Frontal cortex (tissue), 4 donors: ENCODE measurements around the gene U2SURP. TPM values are rescaled to one million over a fixed set of nuclear protein-coding genes. Genes with fewer than 3 reads are reported as not detected.
"Not testable (repeated sequence)": the region's sequence is repeated elsewhere in the genome, so short reads cannot be mapped to it uniquely, and the experiment has no call there.

ENCODE experiments used
- DNase-seq, 2 donors: peaks; one replicate each; pipeline ENCODE4 v3.0.0; 2012; ENCODE audit warnings: low spot score in 2 of 2
- FAIRE-seq: peaks from 2 replicates; lab custom pipeline; 2012; peaks lifted over from hg19 to GRCh38; lab: Jason Lieb, UNC
- total RNA-seq: library from RNA; depleted of rRNA; stranded (reverse); fragments of >200 nt; gene quantifications from one replicate; pipeline ENCODE4 v1.2.3, GENCODE V29; 2014
- donor health status: control.
- donor health status: control.
- donor health status: control.

The U2SURP gene
- total RNA-seq, 1 donor from 2014 or later, result 107 TPM

DNA sequence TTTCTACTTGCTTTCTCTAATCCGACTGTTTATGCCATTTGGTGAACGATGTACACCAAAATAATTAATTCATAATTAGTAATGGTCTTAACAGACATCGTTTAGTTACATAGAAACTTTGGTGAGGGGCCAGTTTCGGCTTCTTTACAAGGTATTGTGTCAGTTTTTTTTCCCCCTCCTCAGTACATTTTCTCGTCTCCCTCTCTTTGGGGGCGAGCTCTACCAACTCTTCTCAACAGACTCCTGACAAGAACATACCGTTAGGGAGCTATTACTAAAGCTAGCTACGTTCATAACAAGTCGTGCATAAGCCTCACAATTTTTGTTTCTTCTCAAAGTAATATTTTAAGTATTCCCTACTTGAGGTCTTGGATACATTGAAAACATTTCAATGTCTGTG is 1.4 kb downstream of the U2SURP start:
- no peak for DNase-seq
- no peak for FAIRE-seq

GRCh38 chr3:143004823-143005222 is 3.5 kb downstream of the U2SURP start:
- FAIRE-seq, result no peak
- no peak for DNase-seq

DNA sequence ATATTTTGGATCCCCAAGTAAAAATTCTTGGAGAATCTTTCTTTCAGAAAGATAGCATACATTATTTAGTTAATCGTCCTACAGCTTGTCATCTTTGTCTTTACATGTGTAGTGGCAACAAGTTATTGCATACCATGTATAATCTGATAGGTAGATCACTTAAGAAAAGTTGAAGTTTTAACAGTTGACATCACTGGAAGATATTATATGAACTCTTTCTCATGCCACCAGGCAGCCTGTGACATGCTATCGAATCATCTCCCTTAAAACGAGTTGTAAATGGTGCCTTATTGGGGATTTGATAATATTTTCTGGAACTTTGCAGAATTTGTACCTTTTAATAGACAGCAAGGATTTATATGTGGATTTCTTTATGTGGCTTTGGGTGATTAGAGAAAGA is 8.7 kb downstream of the U2SURP start:
- no peak for FAIRE-seq

GRCh38 chr3:143011705-143012104 is 10.3 kb downstream of the U2SURP start:
- no peak for FAIRE-seq

More for the DNA sequence above, 8.7 kb downstream of the U2SURP start:
- DNase-seq, result no peak

DNA sequence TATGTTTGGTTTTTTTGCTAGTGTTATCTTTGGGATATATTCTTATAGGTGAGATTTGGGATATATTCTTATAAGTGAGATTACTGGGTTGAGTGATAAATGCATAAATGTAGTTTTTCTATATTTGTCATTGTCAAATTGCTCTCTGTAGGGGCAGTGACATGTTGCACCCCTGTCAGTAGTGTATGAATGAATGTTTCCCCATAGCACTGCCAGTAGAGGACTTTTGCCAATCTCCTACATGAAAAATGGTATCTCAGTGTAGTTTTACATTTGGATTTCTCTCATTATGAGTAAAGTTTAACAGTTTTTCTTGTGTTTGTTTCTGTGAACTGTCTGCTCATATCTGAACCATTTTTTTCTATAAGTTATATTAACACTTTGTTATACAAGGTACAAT is 13.6 kb downstream of the U2SURP start:
- FAIRE-seq, result no peak

More at GRCh38 chr3:143011705-143012104, 10.3 kb downstream of the U2SURP start:
- DNase-seq, result no peak

GRCh38 chr3:143016321-143016972 is 15.1 kb downstream of the U2SURP start:
- peak; percentile 85 for FAIRE-seq
- DNase-seq, result no peak

More for the DNA sequence above, 13.6 kb downstream of the U2SURP start:
- no peak for DNase-seq

DNA sequence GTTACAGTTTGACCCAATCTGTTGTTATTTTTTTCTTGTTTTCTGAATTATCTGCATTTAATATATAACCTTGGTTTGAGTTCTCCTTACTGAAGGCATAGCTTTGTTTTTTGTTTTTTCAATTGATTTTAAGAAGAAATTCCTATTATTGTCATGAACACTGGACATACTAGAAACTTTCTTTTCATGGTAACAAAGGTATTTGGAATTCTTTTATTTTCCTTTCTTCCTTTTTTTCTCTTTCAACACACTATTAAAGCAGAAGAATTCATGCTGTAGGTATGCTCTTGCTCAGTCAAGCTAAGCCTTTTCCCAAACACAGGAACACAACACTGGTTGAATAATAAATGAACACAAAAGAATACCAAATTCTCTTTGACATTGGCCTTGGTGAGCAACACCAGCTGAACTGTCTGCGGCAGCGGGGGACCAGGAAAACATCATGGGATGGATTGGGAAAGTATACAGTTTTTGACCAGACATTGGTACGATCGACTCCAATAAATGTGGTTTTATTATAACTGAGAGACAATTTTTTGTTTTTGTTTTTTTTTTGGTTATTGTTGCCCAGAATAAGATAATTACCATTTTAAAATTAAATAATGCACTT is 23.1 kb downstream of the U2SURP start:
- no peak for FAIRE-seq
- no peak for DNase-seq

GRCh38 chr3:143031327-143031726 is 30.0 kb downstream of the U2SURP start:
- DNase-seq, result no peak
- no peak for FAIRE-seq

GRCh38 chr3:143031796-143032387 is 30.5 kb downstream of the U2SURP start:
- not testable (repeated sequence) for FAIRE-seq, DNase-seq

- FAIRE-seq, result no peak
- DNase-seq, result no peak
Measured at GRCh38 chr3:143035466-143036211, 34.3 kb downstream of the U2SURP start.

GRCh38 chr3:143036557-143036956 is 35.2 kb downstream of the U2SURP start:
- FAIRE-seq (no peak), DNase-seq (no peak)

DNA sequence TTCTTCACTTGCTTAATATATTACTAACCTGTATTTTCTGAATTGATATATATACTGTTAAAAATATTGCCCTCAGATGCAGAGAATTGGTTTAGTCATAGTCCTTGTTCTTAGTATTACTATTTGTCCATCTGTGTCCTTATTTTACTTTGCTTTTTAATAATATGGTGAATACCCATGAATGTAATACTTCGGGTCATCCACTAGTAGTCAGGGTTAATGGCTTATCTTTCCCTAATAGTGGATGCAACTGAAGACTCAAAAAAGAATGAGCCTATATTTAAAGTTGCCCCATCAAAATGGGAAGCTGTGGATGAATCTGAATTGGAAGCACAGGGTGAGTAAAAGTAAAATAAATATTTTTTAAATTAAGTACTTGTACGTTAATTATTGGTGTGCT is 36.5 kb downstream of the U2SURP start:
- FAIRE-seq (no peak), DNase-seq (no peak)

GRCh38 chr3:143040261-143040879 is 39.0 kb downstream of the U2SURP start:
- FAIRE-seq, result peak; percentile 8
- DNase-seq, result no peak

DNA sequence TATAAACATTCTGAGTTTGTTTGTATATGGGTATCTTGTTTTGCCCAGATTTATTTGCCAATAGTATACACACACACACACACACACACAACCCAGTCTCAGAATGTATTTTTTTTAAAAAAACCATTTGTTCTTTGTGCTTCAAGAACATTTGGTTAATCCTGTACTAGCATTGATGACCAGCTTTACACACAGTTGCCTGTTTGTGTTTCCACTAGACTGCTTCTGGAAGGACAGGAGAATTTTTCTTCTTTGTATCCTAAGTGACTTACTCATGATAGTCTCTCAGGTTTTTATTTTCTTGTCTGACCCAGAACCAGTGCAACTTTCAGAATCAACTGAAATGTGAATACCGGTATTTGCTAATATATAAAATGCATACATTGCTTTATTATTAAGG is 40.5 kb downstream of the U2SURP start:
- no peak for DNase-seq
- no peak for FAIRE-seq

- FAIRE-seq, result no peak
- DNase-seq, result no peak
Measured at GRCh38 chr3:143045639-143046038, 44.3 kb downstream of the U2SURP start.

GRCh38 chr3:143046075-143046474 is 44.7 kb downstream of the U2SURP start:
- FAIRE-seq, result peak; percentile 50
- not testable (repeated sequence) for DNase-seq

DNA sequence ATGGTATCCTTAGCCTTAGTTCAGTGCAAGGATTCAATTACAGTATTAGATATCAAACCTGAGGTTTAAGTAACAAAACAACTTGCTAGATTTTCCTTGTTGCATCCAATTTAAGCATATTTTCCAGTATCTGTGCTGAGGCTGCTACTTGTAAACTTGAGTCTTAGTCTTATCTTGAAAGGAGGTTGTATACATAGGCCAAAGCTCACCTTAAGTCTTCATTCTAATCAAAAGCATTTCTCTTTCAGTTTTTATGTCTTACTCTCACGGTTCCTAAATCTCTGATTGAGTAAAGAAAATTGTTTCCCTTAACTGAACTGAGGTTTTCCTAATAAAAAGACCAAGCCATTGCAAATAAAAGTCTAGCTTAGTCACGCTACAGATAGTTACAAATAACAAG is 52.6 kb downstream of the U2SURP start:
- FAIRE-seq (no peak), DNase-seq (no peak)

DNA sequence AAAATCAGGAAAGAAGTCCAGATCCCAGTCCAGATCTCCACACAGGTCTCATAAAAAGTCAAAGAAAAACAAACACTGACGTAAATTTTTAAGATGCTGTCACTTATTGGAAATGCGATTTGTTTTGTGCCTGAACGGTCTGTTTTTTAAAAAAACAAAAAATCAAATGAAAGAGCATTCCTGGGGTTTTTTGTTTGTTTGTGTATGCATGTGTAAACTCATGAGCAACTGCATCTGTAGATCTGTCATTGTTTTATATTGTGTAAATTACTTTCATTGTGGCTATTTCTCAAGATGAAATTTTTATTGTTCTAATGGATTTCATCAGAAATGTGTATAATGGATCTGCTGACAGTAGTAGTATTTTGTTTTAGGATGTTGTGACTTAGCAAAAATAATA is 55.0 kb downstream of the U2SURP start:
- DNase-seq, result no peak
- FAIRE-seq, result no peak

GRCh38 chr3:143060906-143061305 is 59.5 kb downstream of the U2SURP start:
- no peak for FAIRE-seq
- DNase-seq, result no peak

- no peak for FAIRE-seq
- DNase-seq, result no peak
Measured at GRCh38 chr3:143063018-143063417, 61.6 kb downstream of the U2SURP start.
